HG03565 (cell line): Measurements from ENCODE around the gene POTEH.
"Not testable (repeated sequence)": the region's sequence is repeated elsewhere in the genome, so short reads cannot be mapped to it uniquely, and the experiment has no call there.

Experiments
- ATAC-seq: cut with Tn5 transposase; IDR thresholded peaks from one replicate; pipeline ENCODE4 v1.9.1; 2021; ENCODE audit warnings: mild to moderate bottlenecking, moderate library complexity; ENCODE audit not compliant: unreplicated experiment

Gene POTEH

DNA sequence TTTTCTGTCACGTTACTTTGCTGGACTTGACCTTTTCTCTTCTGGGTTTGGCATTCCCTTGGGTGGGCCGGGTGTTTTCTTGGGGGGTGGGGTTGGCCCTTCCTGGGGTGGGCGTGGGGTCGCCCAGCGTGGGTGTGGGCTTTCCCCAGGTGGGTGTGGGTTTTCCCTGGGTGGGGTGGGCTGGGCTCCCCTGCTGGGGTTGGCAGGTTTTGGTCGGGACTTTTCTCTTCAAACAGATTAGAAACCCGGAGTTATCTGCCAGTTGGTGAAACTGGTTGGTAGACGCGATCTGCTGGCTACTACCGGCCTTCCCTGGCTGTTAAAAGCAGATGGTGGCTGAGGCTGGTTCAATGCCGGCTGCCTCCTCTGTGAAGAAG is at the start of gene POTEH:
TSS of gene POTEH (plus strand) at position 278 of the 377 bp plus-strand sequence. CDS start at position 330, 52 bp downstream.
- ATAC-seq = not testable (repeated sequence)

DNA sequence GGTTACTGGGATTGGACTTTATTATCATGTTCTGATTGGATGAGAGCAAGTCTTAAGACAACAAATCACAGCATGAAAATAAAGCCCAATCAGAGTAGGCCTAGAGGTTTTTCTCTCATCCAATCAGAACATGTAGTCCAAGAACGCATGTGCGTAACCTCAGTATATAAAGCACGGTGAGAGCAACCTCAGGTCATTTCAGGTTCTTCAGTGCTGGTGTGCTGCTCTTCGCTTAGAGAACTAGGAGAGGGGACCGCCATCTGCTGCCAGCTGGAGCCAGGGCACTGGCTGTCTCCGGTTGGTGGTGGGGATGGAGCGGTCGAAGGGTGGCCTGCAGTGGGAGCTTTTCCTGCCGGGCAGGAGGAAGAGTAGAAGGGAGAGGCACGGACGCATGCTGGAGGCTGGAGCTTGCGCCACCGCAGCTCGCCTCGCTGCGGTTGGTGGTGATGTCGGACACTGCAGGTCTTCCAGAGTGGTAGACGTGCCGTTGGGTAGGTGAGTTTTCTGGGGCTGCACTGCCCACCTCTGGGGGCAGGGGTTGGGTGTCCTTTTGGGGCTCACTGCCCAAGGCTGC is 47.5 kb upstream of the POTEH start:
- not testable (repeated sequence) for ATAC-seq

GRCh38 chr22:15651954-15652353 is 37.9 kb upstream of the POTEH start:
- ATAC-seq = not testable (repeated sequence)

DNA sequence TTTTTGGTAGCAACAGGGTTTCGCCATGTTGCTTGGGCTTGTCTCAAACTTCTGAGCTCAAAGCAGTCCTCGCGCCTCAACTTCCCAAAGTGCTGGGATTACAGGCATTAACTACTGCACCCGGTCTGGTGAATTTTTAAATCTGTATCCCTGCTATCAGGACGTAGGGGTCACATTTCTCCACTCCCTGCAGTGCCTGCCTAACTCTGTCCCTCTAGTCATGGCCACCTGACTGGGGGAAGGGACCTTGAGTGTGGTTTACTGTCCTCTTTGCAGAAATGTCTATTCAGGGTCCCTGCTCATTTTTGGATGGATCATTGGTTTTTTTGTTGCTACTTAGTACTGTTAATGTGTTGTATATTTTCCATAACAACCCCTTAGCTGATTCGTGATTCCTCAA is 37.1 kb upstream of the POTEH start:
- ATAC-seq = not testable (repeated sequence)

- not testable (repeated sequence) for ATAC-seq
Observed at GRCh38 chr22:15653241-15653640, 36.6 kb upstream of the POTEH start.

DNA sequence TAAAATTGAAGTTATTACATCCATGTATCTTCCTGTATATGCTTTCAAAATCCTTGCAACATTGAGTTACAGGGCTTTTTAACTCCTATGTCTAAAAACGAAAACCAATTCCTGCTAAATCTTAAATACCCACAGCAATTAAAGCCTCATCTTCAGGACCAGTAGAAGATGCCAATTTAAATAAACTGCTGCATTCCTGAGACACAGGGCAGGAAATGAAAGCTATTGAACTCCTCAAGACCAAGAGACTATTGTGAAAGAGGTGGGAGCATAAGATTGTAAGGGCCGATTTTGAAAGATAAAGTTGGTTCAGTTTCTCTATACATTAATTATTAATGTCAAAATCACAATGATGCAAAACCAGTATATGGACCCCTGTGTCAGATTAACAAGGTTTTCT is 28.7 kb upstream of the POTEH start:
- not testable (repeated sequence) for ATAC-seq

GRCh38 chr22:15664682-15665081 is 25.1 kb upstream of the POTEH start:
- ATAC-seq = not testable (repeated sequence)

DNA sequence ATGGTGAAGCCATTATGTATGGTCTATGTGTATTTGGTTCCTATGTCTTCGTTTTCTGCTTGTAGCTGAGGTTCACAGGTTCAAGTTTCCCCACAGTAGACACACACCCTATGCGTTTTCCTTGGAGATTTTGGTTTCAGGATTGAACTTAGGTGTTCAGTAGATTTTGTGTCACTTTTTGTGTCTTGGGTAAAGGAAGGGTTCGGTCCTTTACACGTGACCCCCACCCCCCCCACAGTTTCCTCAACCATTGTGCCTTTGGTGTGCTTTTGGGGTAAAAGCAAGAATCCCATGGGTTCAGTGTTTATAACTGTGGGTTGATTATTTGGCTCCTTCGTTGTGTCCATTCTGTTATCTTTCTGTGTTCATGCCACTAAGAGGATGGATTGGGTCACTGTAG is 24.3 kb upstream of the POTEH start:
- ATAC-seq = not testable (repeated sequence)

GRCh38 chr22:15669430-15669829 is 20.4 kb upstream of the POTEH start:
- ATAC-seq = not testable (repeated sequence)

DNA sequence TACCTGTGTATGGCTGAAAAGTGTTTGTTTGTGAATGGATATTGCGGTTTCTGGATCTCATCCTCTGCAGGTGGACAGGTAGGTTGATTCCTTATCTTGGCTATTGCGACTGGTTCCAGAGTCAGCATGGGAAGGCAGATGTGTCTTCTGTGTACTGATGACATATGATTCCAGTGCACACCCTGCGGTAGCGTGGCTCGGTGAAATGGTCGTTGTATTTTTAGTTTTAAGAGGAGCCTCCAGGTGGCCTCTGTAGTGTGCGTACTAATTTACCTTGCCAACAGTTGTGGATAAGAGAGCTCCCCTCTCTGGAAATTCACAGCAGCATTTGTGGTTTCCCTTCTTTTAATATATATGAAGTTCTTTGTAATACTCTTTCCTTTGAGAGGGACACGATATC is 10.1 kb upstream of the POTEH start:
- not testable (repeated sequence) for ATAC-seq

DNA sequence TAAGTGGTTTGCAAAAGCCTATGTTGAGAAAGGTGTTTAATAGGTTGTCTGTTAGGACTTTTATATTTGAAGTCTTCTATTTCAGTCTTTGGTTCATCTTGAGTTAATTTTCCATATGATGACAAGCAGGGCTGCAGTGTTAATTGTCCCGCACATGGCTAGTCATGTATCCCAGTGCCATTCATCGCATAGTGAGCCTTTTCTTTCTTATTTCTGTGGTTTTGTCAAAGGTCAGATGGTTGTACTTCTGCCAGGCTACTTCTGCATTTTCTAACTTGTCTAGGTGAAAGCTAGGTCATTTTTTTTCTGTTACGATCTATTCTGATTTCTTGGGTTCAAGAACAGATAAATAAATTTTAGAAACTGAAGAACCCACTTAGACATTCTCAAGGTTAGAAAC is 5.7 kb upstream of the POTEH start:
- ATAC-seq = not testable (repeated sequence)

GRCh38 chr22:15684695-15685094 is 5.1 kb upstream of the POTEH start:
- ATAC-seq = not testable (repeated sequence)

GRCh38 chr22:15685641-15686040 is 4.2 kb upstream of the POTEH start:
- ATAC-seq = not testable (repeated sequence)

- not testable (repeated sequence) for ATAC-seq
Observed at GRCh38 chr22:15687086-15687485, 2.7 kb upstream of the POTEH start.

DNA sequence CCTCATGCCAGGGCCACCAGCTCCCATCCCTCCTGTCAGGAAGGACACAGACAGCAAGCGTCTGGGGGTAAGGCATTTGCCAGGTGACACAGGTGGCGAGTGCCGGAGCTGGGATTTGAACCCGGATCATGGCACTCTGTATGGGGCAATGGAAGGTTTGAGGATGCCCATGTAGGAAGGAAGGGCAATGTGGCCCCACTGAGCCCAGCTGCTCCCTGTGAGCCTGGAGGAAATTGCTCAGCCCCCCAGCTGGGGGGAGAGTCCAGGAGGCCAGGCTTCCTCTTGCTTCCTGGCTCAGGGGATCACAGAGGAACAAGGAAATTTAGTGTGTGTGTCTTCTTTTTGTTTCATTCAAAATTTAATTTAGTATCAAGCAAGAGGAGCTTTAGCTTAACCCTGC is 2.1 kb upstream of the POTEH start:
- not testable (repeated sequence) for ATAC-seq

- ATAC-seq = not testable (repeated sequence)
Observed at GRCh38 chr22:15688090-15688489, 1.7 kb upstream of the POTEH start.

GRCh38 chr22:15689012-15689748 is 646 bp upstream of the POTEH start:
- not testable (repeated sequence) for ATAC-seq

DNA sequence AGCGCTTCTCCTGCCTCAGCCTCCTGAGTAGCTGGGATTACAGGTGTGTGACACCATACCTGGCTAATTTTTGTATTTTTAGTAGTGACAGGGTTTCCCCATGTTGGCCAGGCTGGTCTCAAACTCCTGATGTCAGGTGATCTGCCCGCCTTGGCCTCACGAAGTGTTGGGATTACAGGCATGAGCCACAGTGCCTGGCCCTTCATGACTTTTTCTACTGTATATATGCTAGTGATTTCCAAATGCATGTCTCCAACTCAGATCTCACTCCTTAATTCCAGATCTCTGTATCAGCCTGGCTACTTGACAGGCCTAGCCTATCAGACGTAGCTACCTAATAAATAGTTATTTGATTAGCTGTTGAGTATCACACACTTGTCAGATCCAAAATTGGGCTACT is 23.8 kb downstream of the POTEH start:
- not testable (repeated sequence) for ATAC-seq

DNA sequence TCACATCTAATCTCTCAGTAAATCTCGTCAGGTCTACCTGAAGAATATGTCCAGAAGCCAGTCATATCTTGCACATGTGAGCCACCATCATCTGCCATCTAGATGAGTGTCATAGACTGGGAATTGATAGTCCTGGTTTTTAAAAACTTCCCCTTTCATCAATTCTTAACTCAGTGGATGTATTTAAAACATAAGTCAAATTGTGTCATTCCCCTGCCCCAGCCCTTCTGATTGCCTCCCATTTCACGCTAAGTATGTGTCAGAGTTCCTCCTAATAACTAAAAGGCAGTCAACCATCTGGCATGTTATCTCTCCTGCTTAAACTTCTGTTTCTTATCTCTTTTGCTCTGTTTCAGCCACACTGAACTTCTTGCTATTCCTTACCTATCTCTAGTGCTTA is 24.3 kb downstream of the POTEH start:
- ATAC-seq = not testable (repeated sequence)

- not testable (repeated sequence) for ATAC-seq
Observed at GRCh38 chr22:15721884-15722283, 32.1 kb downstream of the POTEH start.

- ATAC-seq = not testable (repeated sequence)
Observed at GRCh38 chr22:15729209-15729917, 39.5 kb downstream of the POTEH start.

DNA sequence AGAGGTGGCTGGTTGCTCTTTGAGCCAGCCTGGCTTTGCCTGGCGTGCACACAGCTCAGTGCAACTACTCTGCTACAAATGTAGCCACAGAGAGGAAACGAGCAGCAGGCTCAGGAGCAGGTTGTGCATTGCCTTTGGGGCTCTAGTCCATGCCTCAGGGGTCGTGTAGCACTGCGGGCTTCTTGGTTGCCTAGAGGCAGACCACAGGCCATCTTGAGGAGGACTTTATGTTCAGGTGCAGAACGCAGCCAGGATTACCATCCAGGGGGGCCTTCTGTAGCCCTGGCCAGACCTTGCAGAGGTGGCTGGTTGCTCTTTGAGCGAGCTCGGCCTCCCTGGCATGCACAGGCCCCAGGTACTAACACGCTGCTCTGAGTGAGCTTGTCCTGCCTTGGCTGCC is 41.2 kb downstream of the POTEH start:
- ATAC-seq = not testable (repeated sequence)
